Endothelial cell of umbilical vein (primary cell): ENCODE results near the gene BLTP3B. TPM values are rescaled to one million over a fixed set of nuclear protein-coding genes. Genes with fewer than 3 reads are reported as not detected.

ENCODE experiments used
- BruUV-seq: library from RNA; stranded (reverse); fragments of 400-500 nt; replicated peaks from 2 replicates; lab custom pipeline; 2021; lab: Mats Ljungman, UMichigan
- CTCF ChIA-PET: fragments of 300-600, 350-600 bp; sonication (Branson Sonifier 250); formaldehyde crosslinking; loops from one replicate; lab custom pipeline; 2021; ENCODE audit warnings: antibody characterized with exemption, inconsistent platforms; lab: Charles Lee
- POLR2A ChIA-PET: fragments of 300-600, 350-600 bp; sonication (Branson Sonifier 250); formaldehyde crosslinking; loops from one replicate; lab custom pipeline; 2021; ENCODE audit warnings: antibody characterized with exemption, inconsistent platforms; lab: Charles Lee
- DNase-seq: peaks from one replicate; pipeline ENCODE4 v3.0.0-alpha.2; 2011; ENCODE audit warnings: low read depth, low spot score
- FAIRE-seq: peaks from 2 replicates; lab custom pipeline; 2011; peaks lifted over from hg19 to GRCh38; lab: Jason Lieb, UNC
- H2AFZ ChIP-seq: 2 replicates; pipeline ENCODE4 v1.6.0; 2012; ENCODE audit warnings: low read depth, low read length, control low read depth, inconsistent platforms
- H3K27ac ChIP-seq: 2 replicates; pipeline ENCODE4 v1.5.1; 2011; ENCODE audit warnings: low read depth, mild to moderate bottlenecking, control low read depth, low read length, moderate library complexity; ENCODE audit not compliant: insufficient read depth
- H3K27me3 ChIP-seq, 2 experiments: 2 replicates each; pipeline versions ENCODE4 v1.6.0 to v1.6.1; 2011; ENCODE audit warnings: low read length in 2 of 2, mixed read lengths in 1 of 2; ENCODE audit not compliant: control insufficient read depth in 2 of 2, insufficient read depth in 2 of 2
- H3K36me3 ChIP-seq, 2 experiments: 2 replicates in 1 of 2; 3 replicates in 1 of 2; pipeline ENCODE4 v1.5.1; 2011; ENCODE audit warnings: low read length in 2 of 2, mild to moderate bottlenecking in 1 of 2, moderate library complexity in 1 of 2; ENCODE audit not compliant: control insufficient read depth in 2 of 2, insufficient read depth in 2 of 2; ENCODE audit errors: extremely low read depth in 1 of 2
- H3K4me1 ChIP-seq: 3 replicates; pipeline ENCODE4 v1.5.1; 2011; ENCODE audit warnings: mild to moderate bottlenecking, low read length; ENCODE audit not compliant: control insufficient read depth, insufficient read depth; ENCODE audit errors: extremely low read depth
- H3K4me2 ChIP-seq: 2 replicates; pipeline ENCODE4 v1.6.1; 2011; ENCODE audit warnings: low read length, control low read depth, mixed read lengths; ENCODE audit not compliant: insufficient read depth
- H3K4me3 ChIP-seq, 3 experiments: fragments of 200-600 bp in 1 of 3; sonication (generic), shearing (Covaris generic) in 1 of 3; replicated peaks in 1 of 3; 2 replicates each; pipeline ENCODE4 v1.5.1; 2011 to 2016; ENCODE audit warnings: control low read depth in 3 of 3, low read length in 3 of 3, mild to moderate bottlenecking in 2 of 3, inconsistent platforms in 1 of 3, low read depth in 1 of 3, moderate library complexity in 1 of 3; ENCODE audit not compliant: insufficient read depth in 1 of 3
- H3K79me2 ChIP-seq: 2 replicates; pipeline ENCODE4 v1.6.0; 2012; ENCODE audit warnings: low read length, inconsistent platforms; ENCODE audit not compliant: control insufficient read depth, insufficient read depth
- H3K9ac ChIP-seq: replicated peaks from 2 replicates; pipeline ENCODE3; 2011; ENCODE audit warnings: low read length, control low read depth; ENCODE audit not compliant: insufficient read depth; ENCODE audit errors: extremely low read depth
- H3K9me1 ChIP-seq: replicated peaks from 3 replicates; pipeline ENCODE4 v1.6.0; 2011; ENCODE audit warnings: mild to moderate bottlenecking, low read length; ENCODE audit not compliant: control insufficient read depth, insufficient read depth; ENCODE audit errors: extremely low read depth
- H3K9me3 ChIP-seq: replicated peaks from 2 replicates; pipeline ENCODE4 v1.5.1; 2012; ENCODE audit warnings: low read length, inconsistent platforms; ENCODE audit not compliant: control insufficient read depth, insufficient read depth
- H4K20me1 ChIP-seq: replicated peaks from 2 replicates; pipeline ENCODE3; 2011; ENCODE audit warnings: mild to moderate bottlenecking, low read length; ENCODE audit not compliant: control insufficient read depth, insufficient read depth; ENCODE audit errors: extremely low read depth
- EZH2 ChIP-seq: IDR thresholded peaks from 2 replicates; pipeline ENCODE4 v1.6.1; 2012; ENCODE audit warnings: borderline replicate concordance, low read depth, mild to moderate bottlenecking, moderate library complexity, low read length, inconsistent platforms; ENCODE audit not compliant: severe bottlenecking
- FOS ChIP-seq: IDR thresholded peaks from 2 replicates; pipeline ENCODE4 v1.6.1; 2011; ENCODE audit warnings: mild to moderate bottlenecking, low read length, moderate library complexity, borderline replicate concordance; ENCODE audit not compliant: insufficient read depth
- GATA2 ChIP-seq: IDR thresholded peaks from 2 replicates; pipeline ENCODE4 v1.7.0; 2011; ENCODE audit warnings: low read depth, mild to moderate bottlenecking, moderate library complexity, mixed read lengths, low read length; ENCODE audit not compliant: insufficient read length, insufficient read depth
- JUN ChIP-seq: IDR thresholded peaks from 2 replicates; pipeline ENCODE4 v1.6.1; 2011; ENCODE audit warnings: borderline replicate concordance, low read depth; ENCODE audit not compliant: insufficient read length, insufficient read depth
- MYC ChIP-seq: IDR thresholded peaks from one replicate; pipeline ENCODE4 v1.6.1; 2011; ENCODE audit warnings: mild to moderate bottlenecking, low read depth, low read length
- POLR2A ChIP-seq: IDR thresholded peaks from 2 replicates; pipeline ENCODE4 v1.6.1; 2012; ENCODE audit warnings: low read depth, mild to moderate bottlenecking, control low read depth, low read length
- POLR2AphosphoS5 ChIP-seq: IDR thresholded peaks from 2 replicates; pipeline ENCODE4 v1.6.1; 2012; ENCODE audit warnings: low read depth, mild to moderate bottlenecking, control low read depth, low read length, moderate library complexity; ENCODE audit not compliant: insufficient read depth
- dilution Hi-C: fragments of 300-500 bp; cut with MboI; formaldehyde crosslinking; loops from one replicate; pipeline ENCODE4 v1.15.0; 2019; ENCODE audit warnings: low sequenced_read_pairs; ENCODE audit not compliant: extremely low pct_ligation_motif_present
- intact Hi-C: fragments of 100-400 bp; cut with micrococcal nuclease; formaldehyde crosslinking; loops from one replicate; pipeline ENCODE4 v1.10.0; 2022
- polyA plus RNA-seq, 4 experiments: library from polyadenylated mRNA; depleted of rRNA in 3 of 4; stranded (reverse) in 3 of 4; unstranded in 1 of 4; fragments of >200 nt; gene quantifications; 2 replicates each; pipeline versions ENCODE4 v1.2.1 to v1.2.3, GENCODE V29; 2011 to 2012; ENCODE audit warnings: missing spikeins in 1 of 4
- total RNA-seq: library from RNA; stranded (reverse); gene quantifications from 2 replicates; pipeline ENCODE4 v1.2.3, GENCODE V29; 2021
- TF ChIP-seq, protein P1 (sequence below): IDR thresholded peaks from 2 replicates; pipeline ENCODE4 v1.6.1; 2011; ENCODE audit not compliant: insufficient read depth, insufficient read length
- TF ChIP-seq, protein P2 (sequence below), 2 donors: IDR thresholded peaks; 1 replicate in 1 of 2; 2 replicates in 1 of 2; pipeline ENCODE4 v1.5.1; 2011; ENCODE audit warnings: low read length in 2 of 2, mild to moderate bottlenecking in 2 of 2, moderate library complexity in 2 of 2, control low read depth in 1 of 2, inconsistent platforms in 1 of 2, low read depth in 1 of 2; ENCODE audit not compliant: insufficient read depth in 1 of 2; ENCODE audit errors: extremely low read depth in 1 of 2

The BLTP3B gene
- total and polyA plus RNA-seq, 2 donors (not counting 3 experiments of a cell fraction or from before 2014, with no cell fraction given), result 5.4 to 17.9 TPM

DNA sequence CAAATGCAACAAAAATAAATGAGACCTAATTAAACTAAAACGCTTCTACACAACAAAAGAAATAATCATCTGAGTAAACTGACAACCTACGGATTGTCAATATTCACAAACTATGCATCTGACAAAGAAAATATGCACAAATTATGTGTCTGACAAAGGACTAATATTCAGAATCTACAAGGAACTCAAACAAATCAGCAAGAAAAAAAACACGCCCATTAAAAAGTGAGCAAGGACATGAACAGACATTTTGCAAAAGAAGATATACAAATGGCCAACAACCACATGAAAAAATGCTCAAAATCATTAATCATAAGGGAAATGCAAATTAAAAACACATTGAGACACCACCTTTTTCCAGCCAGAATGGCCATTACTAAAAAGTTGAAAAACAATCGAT lies 37.0 kb downstream of the BLTP3B start:
- dilution Hi-C loops, result no loop called here
- H3K79me2 ChIP-seq, result peaks cover 15% of the 10 kb centered on the region
- H2AFZ ChIP-seq, result no peak overlapping the region
- no peaks in the 10 kb centered on the region for H3K27me3 ChIP-seq
- no peak for FAIRE-seq
- CTCF ChIA-PET, result no interaction called here
- no TSS peak for BruUV-seq
- H3K4me3 ChIP-seq, result no peak overlapping the region
- H3K4me1 ChIP-seq, result no peaks in the 10 kb centered on the region
- POLR2A ChIA-PET, result no interaction called here
- H3K27ac ChIP-seq, result no peak overlapping the region
- no peaks in the 10 kb centered on the region for H3K9me3 ChIP-seq
- no peak overlapping the region for H3K9ac ChIP-seq
- intact Hi-C loops, result no loop called here
- TF ChIP-seq, protein P1, sequence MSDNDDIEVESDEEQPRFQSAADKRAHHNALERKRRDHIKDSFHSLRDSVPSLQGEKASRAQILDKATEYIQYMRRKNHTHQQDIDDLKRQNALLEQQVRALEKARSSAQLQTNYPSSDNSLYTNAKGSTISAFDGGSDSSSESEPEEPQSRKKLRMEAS, result no peak
- TF ChIP-seq EZH2 (no peak), POLR2AphosphoS5 (no peak)
- H3K4me2 ChIP-seq, result no peak overlapping the region
- no peak for DNase-seq
- H3K36me3 ChIP-seq, result no peaks in the 10 kb centered on the region
- no peaks in the 10 kb centered on the region for H4K20me1 ChIP-seq
- no peaks in the 10 kb centered on the region for H3K9me1 ChIP-seq

- no peak for FAIRE-seq
- H3K9me3 ChIP-seq, result no peaks in the 10 kb centered on the region
- H3K9ac ChIP-seq, result no peak overlapping the region
- no peak for DNase-seq
- dilution Hi-C loops (no loop called here), intact Hi-C loops (no loop called here)
- H3K27me3 ChIP-seq, result no peaks in the 10 kb centered on the region
- H3K4me2 ChIP-seq, result no peak overlapping the region
- ChIA-PET CTCF (interaction anchor here (1.1 kb wide), 1 partner anchor 54 kb away, joined by 3 read pairs; no protein-coding TSS in a partner anchor), POLR2A (interaction anchor here (0.7 kb wide), 1 partner anchor 209 kb away, joined by 4 read pairs; no protein-coding TSS in a partner anchor)
- peaks cover 0 to 3% of the 10 kb centered on the region in 2 experiments for H3K36me3 ChIP-seq
- peaks cover 5% of the 10 kb centered on the region for H3K79me2 ChIP-seq
- no peak overlapping the region for H2AFZ ChIP-seq
- H3K4me3 ChIP-seq, result no peak overlapping the region
- BruUV-seq, result no TSS peak
- TF ChIP-seq, protein P1, result no peak
- TF ChIP-seq JUN (no peak), POLR2A (no peak), FOS (no peak), POLR2AphosphoS5 (no peak), MYC (no peak), GATA2 (no peak), EZH2 (no peak)
- TF ChIP-seq, protein P2, sequence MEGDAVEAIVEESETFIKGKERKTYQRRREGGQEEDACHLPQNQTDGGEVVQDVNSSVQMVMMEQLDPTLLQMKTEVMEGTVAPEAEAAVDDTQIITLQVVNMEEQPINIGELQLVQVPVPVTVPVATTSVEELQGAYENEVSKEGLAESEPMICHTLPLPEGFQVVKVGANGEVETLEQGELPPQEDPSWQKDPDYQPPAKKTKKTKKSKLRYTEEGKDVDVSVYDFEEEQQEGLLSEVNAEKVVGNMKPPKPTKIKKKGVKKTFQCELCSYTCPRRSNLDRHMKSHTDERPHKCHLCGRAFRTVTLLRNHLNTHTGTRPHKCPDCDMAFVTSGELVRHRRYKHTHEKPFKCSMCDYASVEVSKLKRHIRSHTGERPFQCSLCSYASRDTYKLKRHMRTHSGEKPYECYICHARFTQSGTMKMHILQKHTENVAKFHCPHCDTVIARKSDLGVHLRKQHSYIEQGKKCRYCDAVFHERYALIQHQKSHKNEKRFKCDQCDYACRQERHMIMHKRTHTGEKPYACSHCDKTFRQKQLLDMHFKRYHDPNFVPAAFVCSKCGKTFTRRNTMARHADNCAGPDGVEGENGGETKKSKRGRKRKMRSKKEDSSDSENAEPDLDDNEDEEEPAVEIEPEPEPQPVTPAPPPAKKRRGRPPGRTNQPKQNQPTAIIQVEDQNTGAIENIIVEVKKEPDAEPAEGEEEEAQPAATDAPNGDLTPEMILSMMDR (IDR thresholded peaks at IDR 0.05; ENCODE audit: extremely low read depth in 1 of 2, insufficient read depth in 1 of 2, low read depth in 1 of 2, low read length in 2 of 2), result no peak
- no peak overlapping the region for H3K27ac ChIP-seq
- H4K20me1 ChIP-seq, result no peaks in the 10 kb centered on the region
- no peaks in the 10 kb centered on the region for H3K9me1 ChIP-seq
- H3K4me1 ChIP-seq, result no peaks in the 10 kb centered on the region
Measured at GRCh38 chr12:100101000-100101399, 41.7 kb downstream of the BLTP3B start.
